Stimulated activated CD8-positive, alpha-beta memory T cell treated with anti-CD3 and anti-CD28 coated beads, Interleukin-15, amount 100 ng/mL, for 48 hours (primary cell): Measurements from ENCODE around the gene ADGRA1.

Experiments
- DNase-seq, 2 donors: peaks; one replicate each; pipeline ENCODE4 v3.0.0-alpha.2; 2020; ENCODE audit warnings: low read depth in 2 of 2

Gene ADGRA1

GRCh38 chr10:133113146-133113830 is 25.6 kb downstream of the ADGRA1 start:
- no peak for DNase-seq

GRCh38 chr10:133113847-133114246 is 26.1 kb downstream of the ADGRA1 start:
- DNase-seq: no peak

- no peak for DNase-seq
These were observed 26.5 kb downstream of the ADGRA1 start for GRCh38 chr10:133114251-133114650.

- DNase-seq: no peak
These were observed 27.2 kb downstream of the ADGRA1 start for GRCh38 chr10:133114726-133115452.

- no peak for DNase-seq
These were observed 27.7 kb downstream of the ADGRA1 start for GRCh38 chr10:133115453-133115842.

- no peak for DNase-seq
These were observed 28.3 kb downstream of the ADGRA1 start for GRCh38 chr10:133115976-133116375.

GRCh38 chr10:133116455-133116854 is 28.7 kb downstream of the ADGRA1 start:
- no peak for DNase-seq

GRCh38 chr10:133117036-133117687 is 29.4 kb downstream of the ADGRA1 start:
- no peak for DNase-seq

GRCh38 chr10:133117688-133118071 is 30.0 kb downstream of the ADGRA1 start:
- no peak for DNase-seq

- DNase-seq: no peak
These were observed 33.8 kb downstream of the ADGRA1 start for GRCh38 chr10:133121479-133121878.

GRCh38 chr10:133122171-133122935 is 34.6 kb downstream of the ADGRA1 start:
- DNase-seq: no peak

- peak in 1 of 2 donors; percentile 4 for DNase-seq
These were observed 35.5 kb downstream of the ADGRA1 start for GRCh38 chr10:133123050-133123745.

- DNase-seq: no peak
These were observed 36.1 kb downstream of the ADGRA1 start for GRCh38 chr10:133123746-133124356.

- no peak for DNase-seq
These were observed 36.9 kb downstream of the ADGRA1 start for GRCh38 chr10:133124357-133125211.

- no peak for DNase-seq
These were observed 38.2 kb downstream of the ADGRA1 start for GRCh38 chr10:133125901-133126300.

GRCh38 chr10:133126431-133127290 is 38.9 kb downstream of the ADGRA1 start:
- DNase-seq: no peak

- peak in 1 of 2 donors; percentile 30 for DNase-seq
These were observed 39.8 kb downstream of the ADGRA1 start for GRCh38 chr10:133127291-133128125.
